ENCODE measurements around the gene EDAR.

EDAR gene

GRCh38 chr2:108965540-108966289, 23.3 kb downstream of the EDAR start:
- DNase-seq: no peak

- no peak for DNase-seq
Measured at GRCh38 chr2:108963057-108963456, 26.0 kb downstream of the EDAR start.

GRCh38 chr2:108961796-108962195, 27.2 kb downstream of the EDAR start:
- DNase-seq: no peak

- DNase-seq: peak; percentile 39
Measured at GRCh38 chr2:108960006-108960405, 29.0 kb downstream of the EDAR start.

- DNase-seq: no peak
Measured at GRCh38 chr2:108959401-108959800, 29.6 kb downstream of the EDAR start.

DNA sequence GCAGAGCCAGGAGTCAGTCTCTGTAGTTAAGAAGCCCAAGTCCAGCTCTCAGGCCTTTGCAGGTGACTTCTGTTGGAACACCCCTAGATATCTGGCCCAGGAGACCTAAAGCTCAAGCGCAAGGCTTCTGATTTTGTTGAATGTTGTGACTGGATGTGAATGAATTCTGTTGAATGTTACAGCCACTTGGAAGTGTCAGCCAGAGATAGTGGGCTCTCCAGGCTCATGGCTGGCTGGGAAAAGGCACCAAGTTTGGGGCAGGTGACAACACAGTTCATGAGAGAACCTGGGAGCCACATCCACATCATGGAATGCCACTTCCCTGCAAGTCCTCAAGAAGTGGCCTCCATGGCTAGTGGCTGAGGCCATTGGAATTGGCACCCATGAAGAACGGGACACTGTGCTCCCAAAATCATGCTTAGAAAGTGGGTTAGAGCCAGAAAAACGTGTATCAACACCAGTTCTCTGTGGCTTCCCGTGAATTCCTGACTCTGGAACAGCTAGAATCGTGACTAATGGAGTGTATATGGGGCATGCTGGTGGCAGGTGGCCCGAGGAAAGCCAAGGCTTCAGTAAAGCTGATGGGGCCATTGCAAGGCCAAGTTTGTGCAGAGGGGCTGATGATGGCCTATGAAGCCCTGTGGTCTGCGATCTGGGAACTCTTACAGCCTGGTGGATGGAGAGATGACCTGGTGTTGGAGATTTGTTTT, 30.2 kb downstream of the EDAR start:
- no peak for DNase-seq

GRCh38 chr2:108958002-108958401, 31.0 kb downstream of the EDAR start:
- DNase-seq: no peak

DNA sequence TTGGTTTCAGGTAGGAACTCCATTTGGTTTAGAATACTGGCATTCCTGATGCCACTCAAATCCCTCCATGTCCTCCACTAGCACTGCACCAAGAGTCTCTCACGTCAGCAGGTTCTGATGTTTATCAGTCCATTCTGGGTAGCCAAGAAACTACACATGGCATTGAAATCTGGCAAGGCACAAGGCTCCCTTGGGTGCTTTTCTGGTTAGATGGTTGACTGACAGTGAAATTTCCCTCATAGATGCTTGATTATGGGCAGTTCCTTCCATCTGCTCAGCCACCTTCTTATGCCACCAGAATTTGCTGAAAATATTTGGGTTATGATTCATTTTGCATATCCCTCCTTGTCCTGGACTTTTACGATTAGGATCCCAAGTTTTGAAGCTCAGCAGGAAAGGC, 32.6 kb downstream of the EDAR start:
- DNase-seq: no peak

DNA sequence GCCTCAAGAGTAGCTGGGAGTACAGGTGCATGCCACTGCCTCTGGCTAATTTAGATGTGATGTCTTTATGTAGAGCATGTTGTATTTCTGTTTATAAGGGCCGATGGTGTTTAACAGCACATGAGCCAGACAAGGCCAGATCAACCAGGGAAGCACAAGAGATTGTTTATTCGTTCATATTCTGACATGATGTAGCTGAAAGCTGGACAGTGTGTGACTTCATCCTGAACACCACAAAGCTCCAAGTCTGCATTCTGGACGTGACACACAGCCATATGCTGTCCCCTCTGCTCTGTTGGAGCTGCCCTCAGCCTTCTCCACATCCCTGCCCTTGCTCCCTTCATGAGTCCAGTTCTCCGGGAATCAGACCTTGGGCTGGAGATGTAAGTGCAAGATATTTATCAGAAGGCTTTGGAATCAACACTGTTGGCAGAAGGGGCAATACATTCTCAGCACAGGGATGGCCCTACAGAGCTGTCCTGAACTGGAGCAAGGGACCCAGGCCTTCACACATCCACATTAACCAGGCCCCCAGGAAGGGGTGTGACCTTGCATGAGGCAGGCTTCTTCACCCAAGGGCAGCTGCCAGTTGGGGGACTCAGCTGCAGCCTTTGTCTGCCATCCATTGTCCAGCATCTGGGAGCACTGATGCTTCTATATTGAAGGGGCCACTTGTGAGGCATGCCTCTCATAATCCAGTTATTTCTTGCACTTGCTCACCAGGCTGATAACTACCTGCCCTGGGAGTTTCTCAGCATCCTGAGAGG, 38.5 kb downstream of the EDAR start:
- no peak for DNase-seq

GRCh38 chr2:108949316-108950239, 39.4 kb downstream of the EDAR start:
- no peak for DNase-seq

DNA sequence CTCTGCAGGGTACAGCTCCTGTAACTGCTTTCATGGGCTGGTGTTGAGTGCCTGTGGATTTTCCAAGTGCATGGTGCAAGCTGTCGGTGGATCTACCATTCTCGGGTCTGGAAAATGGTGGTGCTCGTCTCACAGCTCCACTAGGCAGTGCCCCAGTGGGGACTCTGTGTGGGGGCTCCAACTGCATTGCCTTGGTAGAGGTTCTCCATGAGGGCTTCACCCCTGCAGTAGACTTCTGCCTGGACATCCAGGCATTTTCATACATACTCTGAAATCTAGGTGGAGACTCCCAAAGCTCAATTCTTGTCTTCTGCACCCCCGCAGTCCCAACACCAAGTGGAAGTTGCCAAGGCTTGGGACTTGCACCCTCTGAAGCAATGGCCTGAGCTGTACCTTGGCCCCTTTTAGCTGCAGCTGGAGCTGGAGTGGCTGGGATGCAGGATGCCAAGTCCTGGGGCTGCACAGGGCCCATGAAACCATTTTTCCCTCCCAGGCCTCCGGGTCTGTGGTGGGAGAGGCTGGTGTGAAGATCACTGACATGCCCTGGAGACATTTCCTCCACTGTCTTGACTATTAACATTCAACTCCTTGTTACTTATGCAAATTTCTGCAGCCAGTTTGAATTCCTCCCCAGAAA, 41.6 kb downstream of the EDAR start:
- DNase-seq: no peak

GRCh38 chr2:108946442-108946841, 42.6 kb downstream of the EDAR start:
- no peak for DNase-seq

DNA sequence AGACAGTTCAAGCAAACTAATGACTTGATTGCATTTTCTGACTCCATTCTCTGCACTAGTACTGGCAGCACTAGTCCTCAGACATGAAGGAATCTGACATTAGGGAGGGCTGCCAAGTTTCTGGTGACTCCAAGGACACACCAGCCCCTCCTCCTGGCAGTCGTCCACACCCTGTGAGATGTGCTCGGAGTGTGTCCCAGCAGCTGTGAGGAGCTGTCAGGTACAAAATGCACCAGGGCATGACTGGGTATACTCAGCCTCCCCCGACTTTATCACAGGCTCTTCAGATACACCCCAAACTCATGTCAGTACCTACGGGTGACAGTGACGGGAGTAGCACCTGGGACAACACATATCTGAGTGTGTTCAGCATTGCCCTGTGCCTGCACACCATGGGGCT, 43.1 kb downstream of the EDAR start:
- no peak for DNase-seq

GRCh38 chr2:108944601-108945331, 44.3 kb downstream of the EDAR start:
- DNase-seq: no peak

DNA sequence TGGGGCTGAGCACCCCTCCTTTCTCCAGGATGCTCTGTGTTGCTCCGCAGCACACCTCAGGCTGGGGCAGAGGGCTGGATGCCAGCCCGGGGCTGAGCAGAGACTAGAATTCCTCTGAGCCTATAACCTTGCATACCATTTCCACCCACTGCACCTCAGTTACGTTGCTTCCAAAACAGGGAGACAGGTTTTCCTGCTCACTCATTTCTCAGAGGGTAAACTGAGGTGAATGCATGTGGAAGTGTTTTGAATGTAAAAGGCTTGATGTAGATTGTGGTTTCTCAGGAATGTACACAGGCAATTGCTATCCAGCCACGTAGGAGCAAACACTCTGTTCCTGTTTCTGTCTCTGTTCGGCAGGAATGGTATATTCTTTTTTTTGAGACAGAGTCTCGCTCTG, 45.3 kb downstream of the EDAR start:
- DNase-seq: no peak

DNA sequence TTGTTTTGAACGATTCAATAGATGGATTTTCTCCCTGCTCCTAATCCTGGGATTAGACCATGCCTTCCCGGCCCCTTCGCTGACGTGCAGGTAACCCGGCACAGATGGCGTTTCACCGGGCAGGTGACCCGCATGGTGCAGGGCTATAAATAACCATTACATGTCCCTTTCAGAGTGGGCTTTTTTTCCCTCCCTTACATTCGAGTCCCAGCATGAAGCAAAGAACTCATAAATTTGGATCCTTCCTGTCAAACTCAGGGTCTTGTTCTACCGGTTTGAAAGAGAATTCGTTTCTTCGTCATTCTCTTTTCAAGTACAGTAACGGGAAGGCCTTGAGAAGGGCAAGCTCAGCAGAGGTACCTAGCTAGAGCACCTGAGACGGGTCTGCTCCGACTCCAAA, 46.1 kb downstream of the EDAR start:
- DNase-seq: no peak

DNA sequence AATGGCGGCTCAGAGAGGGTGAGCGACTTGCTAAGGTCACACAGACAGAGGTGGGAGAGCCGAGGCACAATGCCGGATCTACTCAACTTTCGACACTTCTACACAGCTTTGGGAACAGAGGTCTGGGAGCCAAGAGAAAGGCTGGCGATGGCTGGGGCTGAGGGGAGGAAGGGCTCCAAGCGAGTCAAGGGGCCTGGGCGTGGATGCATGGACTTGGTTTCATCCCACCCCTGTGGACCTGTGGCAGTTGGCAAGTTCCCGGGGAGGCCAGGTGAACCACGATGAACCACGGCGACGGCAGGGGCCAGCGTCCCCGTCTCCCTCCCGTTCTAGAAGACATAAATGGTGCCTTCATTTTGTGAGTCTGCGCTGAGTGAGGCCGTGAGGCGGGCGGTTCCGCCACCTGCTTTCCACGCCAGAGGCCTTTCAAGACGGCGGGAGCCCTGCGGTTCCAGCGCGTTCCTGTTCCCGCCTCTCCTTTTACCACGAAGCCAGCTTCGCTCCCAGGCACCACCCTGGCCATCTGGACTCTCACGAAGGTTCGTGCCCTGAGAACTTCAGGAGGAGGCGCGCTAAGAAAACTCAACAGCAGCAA, 46.7 kb downstream of the EDAR start:
- DNase-seq: no peak

DNA sequence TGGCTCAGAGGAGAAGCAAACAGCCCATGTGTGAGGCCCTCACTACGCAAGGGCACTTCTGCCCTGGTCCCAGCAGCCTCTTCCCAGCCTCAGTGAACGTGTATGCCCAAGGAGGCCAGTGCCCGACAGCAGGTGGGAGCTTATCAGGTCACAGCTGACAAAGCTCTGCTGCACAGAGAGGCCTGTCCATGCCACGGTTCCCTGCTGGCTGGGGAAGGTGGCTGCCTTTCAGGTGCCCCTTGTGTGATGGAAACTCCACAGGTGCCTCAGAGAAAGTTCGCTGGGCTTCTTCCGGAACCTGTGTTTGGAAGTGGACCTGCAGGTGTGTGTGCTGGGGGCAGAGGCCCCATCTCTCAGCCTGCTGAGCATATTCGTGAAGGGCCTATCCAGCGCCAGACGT, 47.3 kb downstream of the EDAR start:
- no peak for DNase-seq

- DNase-seq: no peak
Measured at GRCh38 chr2:108941161-108941665, 47.8 kb downstream of the EDAR start.

DNA sequence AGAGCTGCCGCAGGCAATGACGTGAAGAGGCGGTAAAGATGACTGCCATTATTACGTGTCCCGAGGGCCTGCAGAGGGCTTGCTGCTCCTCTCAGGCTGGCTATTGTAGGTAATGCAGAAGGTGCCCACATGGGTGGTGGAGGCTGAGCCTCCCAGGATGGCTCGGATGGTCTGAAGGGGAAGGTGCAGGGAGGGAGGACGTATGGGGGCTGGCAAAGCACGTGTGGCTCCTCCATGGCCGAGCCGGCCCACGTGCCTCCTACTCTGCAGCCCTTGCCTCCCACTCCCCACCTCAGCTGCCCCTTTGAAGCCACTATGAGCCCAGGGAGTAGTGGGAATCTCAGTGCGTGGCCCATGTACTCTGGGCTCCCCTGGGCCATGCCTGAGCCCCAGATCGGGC, 48.9 kb downstream of the EDAR start:
- DNase-seq: no peak

Measured in 8988T (cell line).